GM12878 (cell line): Measurements from ENCODE around the gene MFAP3L.

Experiments used
- CHD4 ChIP-seq: fragments of 200-600 bp; sonication (generic); IDR thresholded peaks from 2 replicates; pipeline ENCODE4 v1.6.1; 2016; ENCODE audit warnings: mild to moderate bottlenecking
- EP300 ChIP-seq, 2 experiments: fragments of 150-350 bp in 1 of 2; IDR thresholded peaks; 2 replicates each; pipeline ENCODE4 v1.6.1; 2011 to 2012; ENCODE audit warnings: low read depth in 2 of 2, low read length in 2 of 2, borderline replicate concordance in 1 of 2, improper control_type of control experiment in 1 of 2, inconsistent platforms in 1 of 2; ENCODE audit not compliant: control insufficient read depth in 1 of 2
- EZH2 ChIP-seq: IDR thresholded peaks from 2 replicates; pipeline ENCODE4 v1.6.1; 2012; ENCODE audit warnings: low read depth, mild to moderate bottlenecking, control low read depth, inconsistent platforms, low read length, borderline replicate concordance; ENCODE audit not compliant: control insufficient read depth
- FOXK2 ChIP-seq: fragments of 450-650 bp; IDR thresholded peaks from 2 replicates; pipeline ENCODE4 v1.6.1; 2017; ENCODE audit warnings: mild to moderate bottlenecking, moderate library complexity
- MEF2A ChIP-seq: IDR thresholded peaks from 2 replicates; pipeline ENCODE4 v1.6.1; 2011; ENCODE audit warnings: low read depth, mild to moderate bottlenecking, low read length, moderate library complexity; ENCODE audit not compliant: insufficient read depth
- MEF2B ChIP-seq: fragments of 450-650 bp; IDR thresholded peaks from 2 replicates; pipeline ENCODE4 v1.6.1; 2018; ENCODE audit warnings: mild to moderate bottlenecking, moderate library complexity; ENCODE audit not compliant: partially characterized antibody, poor library complexity, severe bottlenecking
- MTA2 ChIP-seq: fragments of 450-650 bp; IDR thresholded peaks from 2 replicates; pipeline ENCODE4 v1.6.1; 2016; ENCODE audit warnings: low read depth, mild to moderate bottlenecking, moderate library complexity
- NRF1 ChIP-seq: conservative IDR thresholded peaks from 2 replicates; pipeline ENCODE4 v1.6.1; 2011; ENCODE audit warnings: mild to moderate bottlenecking, low read depth, low read length, improper control_type of control experiment
- POLR2AphosphoS5 ChIP-seq: IDR thresholded peaks from 2 replicates; pipeline ENCODE4 v1.6.1; 2011; ENCODE audit warnings: mild to moderate bottlenecking, low read length, inconsistent platforms
- SIN3A ChIP-seq: IDR thresholded peaks from 2 replicates; pipeline ENCODE4 v1.6.1; 2012; ENCODE audit warnings: low read depth, low read length, improper control_type of control experiment
- TF ChIP-seq, protein P1 (sequence below): IDR thresholded peaks from 2 replicates; pipeline ENCODE4 v1.6.1; 2012; ENCODE audit warnings: low read depth, low read length, improper control_type of control experiment
- TF ChIP-seq, protein P2 (sequence below), 3 experiments: IDR thresholded peaks in 2 of 3; conservative IDR thresholded peaks in 1 of 3; 2 replicates each; pipeline ENCODE4 v1.5.1; 2011; ENCODE audit warnings: low read depth in 3 of 3, low read length in 3 of 3, mild to moderate bottlenecking in 3 of 3, control low read depth in 2 of 3, moderate library complexity in 2 of 3, inconsistent platforms in 1 of 3, mixed read lengths in 1 of 3; ENCODE audit not compliant: control insufficient read depth in 2 of 3, insufficient read depth in 1 of 3; ENCODE audit errors: extremely low read depth in 1 of 3
- TF ChIP-seq, protein P3 (sequence below): IDR thresholded peaks from 2 replicates; pipeline ENCODE4 v1.6.1; 2011; ENCODE audit warnings: borderline replicate concordance, low read depth, mild to moderate bottlenecking, moderate library complexity, low read length; ENCODE audit not compliant: insufficient read depth, poor library complexity, severe bottlenecking
- TF ChIP-seq, protein P4 (sequence below): IDR thresholded peaks from 2 replicates; pipeline ENCODE4 v1.6.1; 2012; ENCODE audit warnings: mild to moderate bottlenecking, low read depth, low read length

- TF ChIP-seq, protein P1, sequence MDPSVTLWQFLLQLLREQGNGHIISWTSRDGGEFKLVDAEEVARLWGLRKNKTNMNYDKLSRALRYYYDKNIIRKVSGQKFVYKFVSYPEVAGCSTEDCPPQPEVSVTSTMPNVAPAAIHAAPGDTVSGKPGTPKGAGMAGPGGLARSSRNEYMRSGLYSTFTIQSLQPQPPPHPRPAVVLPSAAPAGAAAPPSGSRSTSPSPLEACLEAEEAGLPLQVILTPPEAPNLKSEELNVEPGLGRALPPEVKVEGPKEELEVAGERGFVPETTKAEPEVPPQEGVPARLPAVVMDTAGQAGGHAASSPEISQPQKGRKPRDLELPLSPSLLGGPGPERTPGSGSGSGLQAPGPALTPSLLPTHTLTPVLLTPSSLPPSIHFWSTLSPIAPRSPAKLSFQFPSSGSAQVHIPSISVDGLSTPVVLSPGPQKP: no peak
- TF ChIP-seq MEF2A: no peak
- TF ChIP-seq EZH2: no peak
- TF ChIP-seq, protein P2, sequence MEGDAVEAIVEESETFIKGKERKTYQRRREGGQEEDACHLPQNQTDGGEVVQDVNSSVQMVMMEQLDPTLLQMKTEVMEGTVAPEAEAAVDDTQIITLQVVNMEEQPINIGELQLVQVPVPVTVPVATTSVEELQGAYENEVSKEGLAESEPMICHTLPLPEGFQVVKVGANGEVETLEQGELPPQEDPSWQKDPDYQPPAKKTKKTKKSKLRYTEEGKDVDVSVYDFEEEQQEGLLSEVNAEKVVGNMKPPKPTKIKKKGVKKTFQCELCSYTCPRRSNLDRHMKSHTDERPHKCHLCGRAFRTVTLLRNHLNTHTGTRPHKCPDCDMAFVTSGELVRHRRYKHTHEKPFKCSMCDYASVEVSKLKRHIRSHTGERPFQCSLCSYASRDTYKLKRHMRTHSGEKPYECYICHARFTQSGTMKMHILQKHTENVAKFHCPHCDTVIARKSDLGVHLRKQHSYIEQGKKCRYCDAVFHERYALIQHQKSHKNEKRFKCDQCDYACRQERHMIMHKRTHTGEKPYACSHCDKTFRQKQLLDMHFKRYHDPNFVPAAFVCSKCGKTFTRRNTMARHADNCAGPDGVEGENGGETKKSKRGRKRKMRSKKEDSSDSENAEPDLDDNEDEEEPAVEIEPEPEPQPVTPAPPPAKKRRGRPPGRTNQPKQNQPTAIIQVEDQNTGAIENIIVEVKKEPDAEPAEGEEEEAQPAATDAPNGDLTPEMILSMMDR (IDR thresholded peaks at IDR 0.05 in 2 of 3, conservative IDR thresholded peaks at IDR 0.05 in 1 of 3; ENCODE audit: control insufficient read depth in 2 of 3, extremely low read depth in 1 of 3, insufficient read depth in 1 of 3, low read depth in 3 of 3, low read length in 3 of 3): no peak
- TF ChIP-seq FOXK2: no peak
- TF ChIP-seq, protein P3, sequence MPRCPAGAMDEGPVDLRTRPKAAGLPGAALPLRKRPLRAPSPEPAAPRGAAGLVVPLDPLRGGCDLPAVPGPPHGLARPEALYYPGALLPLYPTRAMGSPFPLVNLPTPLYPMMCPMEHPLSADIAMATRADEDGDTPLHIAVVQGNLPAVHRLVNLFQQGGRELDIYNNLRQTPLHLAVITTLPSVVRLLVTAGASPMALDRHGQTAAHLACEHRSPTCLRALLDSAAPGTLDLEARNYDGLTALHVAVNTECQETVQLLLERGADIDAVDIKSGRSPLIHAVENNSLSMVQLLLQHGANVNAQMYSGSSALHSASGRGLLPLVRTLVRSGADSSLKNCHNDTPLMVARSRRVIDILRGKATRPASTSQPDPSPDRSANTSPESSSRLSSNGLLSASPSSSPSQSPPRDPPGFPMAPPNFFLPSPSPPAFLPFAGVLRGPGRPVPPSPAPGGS: no peak
- no peak for TF ChIP-seq POLR2AphosphoS5
- no peak for TF ChIP-seq CHD4
- TF ChIP-seq NRF1: no peak
- TF ChIP-seq, protein P4, sequence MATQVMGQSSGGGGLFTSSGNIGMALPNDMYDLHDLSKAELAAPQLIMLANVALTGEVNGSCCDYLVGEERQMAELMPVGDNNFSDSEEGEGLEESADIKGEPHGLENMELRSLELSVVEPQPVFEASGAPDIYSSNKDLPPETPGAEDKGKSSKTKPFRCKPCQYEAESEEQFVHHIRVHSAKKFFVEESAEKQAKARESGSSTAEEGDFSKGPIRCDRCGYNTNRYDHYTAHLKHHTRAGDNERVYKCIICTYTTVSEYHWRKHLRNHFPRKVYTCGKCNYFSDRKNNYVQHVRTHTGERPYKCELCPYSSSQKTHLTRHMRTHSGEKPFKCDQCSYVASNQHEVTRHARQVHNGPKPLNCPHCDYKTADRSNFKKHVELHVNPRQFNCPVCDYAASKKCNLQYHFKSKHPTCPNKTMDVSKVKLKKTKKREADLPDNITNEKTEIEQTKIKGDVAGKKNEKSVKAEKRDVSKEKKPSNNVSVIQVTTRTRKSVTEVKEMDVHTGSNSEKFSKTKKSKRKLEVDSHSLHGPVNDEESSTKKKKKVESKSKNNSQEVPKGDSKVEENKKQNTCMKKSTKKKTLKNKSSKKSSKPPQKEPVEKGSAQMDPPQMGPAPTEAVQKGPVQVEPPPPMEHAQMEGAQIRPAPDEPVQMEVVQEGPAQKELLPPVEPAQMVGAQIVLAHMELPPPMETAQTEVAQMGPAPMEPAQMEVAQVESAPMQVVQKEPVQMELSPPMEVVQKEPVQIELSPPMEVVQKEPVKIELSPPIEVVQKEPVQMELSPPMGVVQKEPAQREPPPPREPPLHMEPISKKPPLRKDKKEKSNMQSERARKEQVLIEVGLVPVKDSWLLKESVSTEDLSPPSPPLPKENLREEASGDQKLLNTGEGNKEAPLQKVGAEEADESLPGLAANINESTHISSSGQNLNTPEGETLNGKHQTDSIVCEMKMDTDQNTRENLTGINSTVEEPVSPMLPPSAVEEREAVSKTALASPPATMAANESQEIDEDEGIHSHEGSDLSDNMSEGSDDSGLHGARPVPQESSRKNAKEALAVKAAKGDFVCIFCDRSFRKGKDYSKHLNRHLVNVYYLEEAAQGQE: no peak
- TF ChIP-seq EP300 (IDR thresholded peaks at IDR 0.05; ENCODE audit: borderline replicate concordance in 1 of 2, control insufficient read depth in 1 of 2, low read depth in 2 of 2, low read length in 2 of 2): no peak
- no peak for TF ChIP-seq SIN3A
- TF ChIP-seq MTA2: no peak
- TF ChIP-seq MEF2B: no peak
Observed at GRCh38 chr4:170059421-170059820, 33.2 kb upstream of the MFAP3L start.
